Activated CD8-positive, alpha-beta memory T cell treated with anti-CD3 and anti-CD28 coated beads, Interleukin-2, amount 50 U/mL, for 24 hours (primary cell): ENCODE results near the gene DRC3.
"Not testable (repeated sequence)": the region's sequence is repeated elsewhere in the genome, so short reads cannot be mapped to it uniquely, and the experiment has no call there.

ENCODE experiments used
- DNase-seq: peaks from one replicate; pipeline ENCODE4 v3.0.0-alpha.2; 2020; ENCODE audit errors: extremely low read depth

The DRC3 gene

GRCh38 chr17:17993366-17993765 is 20.7 kb downstream of the DRC3 start:
- DNase-seq = no peak

- no peak for DNase-seq
Measured at GRCh38 chr17:17993852-17994251, 21.2 kb downstream of the DRC3 start.

- no peak for DNase-seq
Measured at GRCh38 chr17:17994271-17995069, 21.8 kb downstream of the DRC3 start.

- DNase-seq = not testable (repeated sequence)
Measured at GRCh38 chr17:17995887-17996286, 23.2 kb downstream of the DRC3 start.

- no peak for DNase-seq
Measured at GRCh38 chr17:17998934-17999333, 26.3 kb downstream of the DRC3 start.

- DNase-seq = no peak
Measured at GRCh38 chr17:17999364-18000029, 26.8 kb downstream of the DRC3 start.

GRCh38 chr17:18000030-18000408 is 27.4 kb downstream of the DRC3 start:
- no peak for DNase-seq

- no peak for DNase-seq
Measured at GRCh38 chr17:18002171-18002570, 29.5 kb downstream of the DRC3 start.

GRCh38 chr17:18004345-18004744 is 31.7 kb downstream of the DRC3 start:
- DNase-seq = no peak

- no peak for DNase-seq
Measured at GRCh38 chr17:18004884-18005305, 32.2 kb downstream of the DRC3 start.

- no peak for DNase-seq
Measured at GRCh38 chr17:18005496-18005895, 32.8 kb downstream of the DRC3 start.

- no peak for DNase-seq
Measured at GRCh38 chr17:18006495-18007239, 34.0 kb downstream of the DRC3 start.

- no peak for DNase-seq
Measured at GRCh38 chr17:18008496-18009268, 36.0 kb downstream of the DRC3 start.

- no peak for DNase-seq
Measured at GRCh38 chr17:18009609-18010420, 37.2 kb downstream of the DRC3 start.

GRCh38 chr17:18011286-18011685 is 38.6 kb downstream of the DRC3 start:
- no peak for DNase-seq

GRCh38 chr17:18014006-18014405 is 41.3 kb downstream of the DRC3 start:
- DNase-seq = no peak

GRCh38 chr17:18015593-18015992 is 42.9 kb downstream of the DRC3 start:
- DNase-seq = no peak

- no peak for DNase-seq
Measured at GRCh38 chr17:18016426-18016825, 43.8 kb downstream of the DRC3 start.

GRCh38 chr17:18017958-18018357 is 45.3 kb downstream of the DRC3 start:
- DNase-seq = no peak

GRCh38 chr17:18018411-18018921 is 45.8 kb downstream of the DRC3 start:
- no peak for DNase-seq

GRCh38 chr17:18019838-18020154 is 47.1 kb downstream of the DRC3 start:
- DNase-seq = no peak
